ENCODE results near the gene SH2D5.
"Not testable (repeated sequence)": the region's sequence is repeated elsewhere in the genome, so short reads cannot be mapped to it uniquely, and the experiment has no call there.

SH2D5 gene

GRCh38 chr1:20689645-20690056 is 42.9 kb downstream of the SH2D5 start:
- DNase-seq, result no peak

GRCh38 chr1:20686883-20687725 is 45.4 kb downstream of the SH2D5 start:
- no peak for DNase-seq

- DNase-seq, result no peak
Measured at GRCh38 chr1:20685741-20686140, 46.8 kb downstream of the SH2D5 start.

- DNase-seq, result no peak
Measured at GRCh38 chr1:20685099-20685662, 47.3 kb downstream of the SH2D5 start.

- no peak for DNase-seq
Measured at GRCh38 chr1:20684651-20685050, 47.9 kb downstream of the SH2D5 start.

GRCh38 chr1:20684050-20684620 is 48.4 kb downstream of the SH2D5 start:
- DNase-seq, result no peak

GRCh38 chr1:20683614-20684013 is 48.9 kb downstream of the SH2D5 start:
- no peak for DNase-seq

GRCh38 chr1:20682571-20683236 is 49.8 kb downstream of the SH2D5 start:
- no peak for DNase-seq

- DNase-seq, result no peak
Measured at GRCh38 chr1:20681999-20682398, 50.5 kb downstream of the SH2D5 start.

GRCh38 chr1:20680269-20680668 is 52.2 kb downstream of the SH2D5 start:
- DNase-seq, result no peak

- no peak for DNase-seq
Measured at GRCh38 chr1:20678599-20678998, 53.9 kb downstream of the SH2D5 start.

- not testable (repeated sequence) for DNase-seq
Measured at GRCh38 chr1:20673626-20674025, 58.9 kb downstream of the SH2D5 start.

GRCh38 chr1:20672265-20672632 is 60.3 kb downstream of the SH2D5 start:
- no peak for DNase-seq

GRCh38 chr1:20670936-20671335 is 61.6 kb downstream of the SH2D5 start:
- no peak for DNase-seq

Data from GOT3 (cell line).